WI38 (cell line): ENCODE data around the gene MRTFA.
"Not testable (repeated sequence)": the region's sequence is repeated elsewhere in the genome, so short reads cannot be mapped to it uniquely, and the experiment has no call there.

ENCODE experiments used
- H3K4me3 ChIP-seq: 2 replicates; pipeline ENCODE4 v1.5.1; 2011; ENCODE audit warnings: low read depth, mild to moderate bottlenecking, control low read depth, low read length
- TF ChIP-seq, protein P1 (sequence below): IDR thresholded peaks from 2 replicates; pipeline ENCODE4 v1.5.1; 2012; ENCODE audit warnings: low read depth, mild to moderate bottlenecking, control low read depth, low read length

MRTFA gene

DNA sequence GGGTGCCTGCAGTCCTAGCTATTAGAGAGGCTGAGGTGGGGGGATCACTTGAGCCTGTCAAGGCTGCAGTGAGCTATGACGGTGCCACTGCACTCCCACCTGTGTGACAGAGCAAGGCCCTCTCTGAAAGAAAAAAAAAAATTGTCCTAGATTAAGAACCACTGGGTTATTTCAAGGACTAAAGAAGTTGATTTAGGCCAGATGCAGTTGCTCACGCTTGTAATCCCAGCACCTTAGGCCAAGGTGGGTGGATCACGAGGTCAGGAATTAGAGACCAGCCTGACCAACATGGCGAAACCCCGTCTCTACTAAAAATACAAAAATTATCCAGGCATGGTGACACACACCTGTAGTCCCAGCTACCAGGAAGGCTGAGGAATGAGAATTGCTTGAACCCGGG is 129.0 kb downstream of the MRTFA start:
- no peak overlapping the region for H3K4me3 ChIP-seq
- TF ChIP-seq, protein P1, sequence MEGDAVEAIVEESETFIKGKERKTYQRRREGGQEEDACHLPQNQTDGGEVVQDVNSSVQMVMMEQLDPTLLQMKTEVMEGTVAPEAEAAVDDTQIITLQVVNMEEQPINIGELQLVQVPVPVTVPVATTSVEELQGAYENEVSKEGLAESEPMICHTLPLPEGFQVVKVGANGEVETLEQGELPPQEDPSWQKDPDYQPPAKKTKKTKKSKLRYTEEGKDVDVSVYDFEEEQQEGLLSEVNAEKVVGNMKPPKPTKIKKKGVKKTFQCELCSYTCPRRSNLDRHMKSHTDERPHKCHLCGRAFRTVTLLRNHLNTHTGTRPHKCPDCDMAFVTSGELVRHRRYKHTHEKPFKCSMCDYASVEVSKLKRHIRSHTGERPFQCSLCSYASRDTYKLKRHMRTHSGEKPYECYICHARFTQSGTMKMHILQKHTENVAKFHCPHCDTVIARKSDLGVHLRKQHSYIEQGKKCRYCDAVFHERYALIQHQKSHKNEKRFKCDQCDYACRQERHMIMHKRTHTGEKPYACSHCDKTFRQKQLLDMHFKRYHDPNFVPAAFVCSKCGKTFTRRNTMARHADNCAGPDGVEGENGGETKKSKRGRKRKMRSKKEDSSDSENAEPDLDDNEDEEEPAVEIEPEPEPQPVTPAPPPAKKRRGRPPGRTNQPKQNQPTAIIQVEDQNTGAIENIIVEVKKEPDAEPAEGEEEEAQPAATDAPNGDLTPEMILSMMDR, result no peak

DNA sequence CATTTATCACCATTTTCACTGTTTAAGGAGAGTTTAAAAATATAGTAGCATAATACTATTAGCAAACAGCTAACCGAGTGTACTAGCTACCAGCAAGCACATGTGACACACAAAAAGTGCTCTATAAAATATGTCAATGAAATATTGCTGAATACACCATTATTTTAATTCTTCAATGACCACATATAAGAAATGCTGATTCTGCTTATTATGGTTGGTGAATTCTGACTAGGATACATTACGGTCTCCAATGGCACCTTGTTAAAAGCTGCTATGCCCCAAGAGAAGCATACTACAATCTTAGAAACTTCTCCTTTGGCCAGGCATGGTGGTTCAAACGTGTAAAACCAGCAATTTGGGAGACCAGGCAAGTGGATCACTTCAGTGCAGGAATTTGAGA is 129.8 kb downstream of the MRTFA start:
- no peak overlapping the region for H3K4me3 ChIP-seq
- TF ChIP-seq, protein P1, result no peak

DNA sequence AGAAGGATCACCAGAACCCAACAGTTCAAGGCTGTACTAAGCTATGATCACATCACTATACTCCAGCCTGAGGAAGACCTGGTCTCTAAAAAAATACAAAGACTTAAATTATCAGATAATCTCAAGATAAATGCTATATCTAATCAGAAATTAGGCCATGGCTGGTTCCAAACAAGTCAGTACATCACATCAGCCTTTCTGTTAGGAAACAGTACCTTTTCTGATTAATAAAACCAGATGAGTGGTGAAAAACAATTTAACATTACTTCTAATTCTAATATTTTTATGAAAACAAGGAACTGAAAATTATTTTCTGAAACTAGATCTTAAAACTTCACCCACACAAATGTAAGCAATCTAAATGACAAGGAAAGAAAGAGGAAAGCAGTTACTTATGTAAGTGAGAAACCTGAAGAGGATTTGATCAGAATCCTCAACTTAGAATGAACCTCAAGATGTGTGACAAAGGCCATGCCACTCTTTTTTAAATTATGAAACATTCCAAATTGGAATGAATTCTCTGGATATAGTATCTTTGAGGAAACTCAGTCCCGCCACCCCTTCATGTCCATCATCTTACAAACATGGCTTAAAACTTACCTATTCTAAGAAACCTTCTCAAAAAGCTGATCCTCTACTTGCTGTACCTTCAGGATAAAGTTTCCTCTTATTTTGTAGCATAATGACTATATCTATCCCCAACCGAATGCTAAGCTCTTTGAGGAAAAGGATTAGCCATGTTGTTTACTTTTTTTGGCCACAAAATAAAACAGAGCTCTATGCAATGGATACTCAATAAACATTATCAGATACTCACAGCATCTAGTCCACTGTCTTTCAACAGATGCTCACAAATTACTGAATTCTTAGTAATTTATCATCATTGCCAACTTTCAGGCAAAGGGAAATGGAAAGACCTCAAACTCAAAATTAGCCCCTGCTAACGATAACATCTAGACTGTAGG is 132.0 kb downstream of the MRTFA start:
- TF ChIP-seq, protein P1, result no peak
- H3K4me3 ChIP-seq, result no peak overlapping the region

DNA sequence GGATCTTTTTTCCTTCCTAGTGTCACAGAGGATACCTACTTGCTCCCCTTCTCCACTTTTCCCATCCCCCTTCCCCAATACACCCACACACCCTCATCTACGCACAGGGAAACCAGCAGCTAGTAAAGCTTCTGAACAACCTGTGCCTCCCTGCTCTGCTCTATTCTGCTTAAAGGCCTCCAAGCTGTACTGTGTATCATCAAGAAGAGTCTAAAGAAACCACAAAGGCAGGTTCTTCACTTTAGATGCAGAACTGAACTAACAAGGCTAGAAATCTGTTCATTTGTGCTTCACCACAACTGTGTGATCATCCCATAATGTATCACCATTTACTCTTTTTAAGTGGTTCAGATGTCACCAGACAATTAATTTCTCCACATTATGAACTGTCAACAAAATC is 133.6 kb downstream of the MRTFA start:
- no peak overlapping the region for H3K4me3 ChIP-seq
- TF ChIP-seq, protein P1, result no peak

DNA sequence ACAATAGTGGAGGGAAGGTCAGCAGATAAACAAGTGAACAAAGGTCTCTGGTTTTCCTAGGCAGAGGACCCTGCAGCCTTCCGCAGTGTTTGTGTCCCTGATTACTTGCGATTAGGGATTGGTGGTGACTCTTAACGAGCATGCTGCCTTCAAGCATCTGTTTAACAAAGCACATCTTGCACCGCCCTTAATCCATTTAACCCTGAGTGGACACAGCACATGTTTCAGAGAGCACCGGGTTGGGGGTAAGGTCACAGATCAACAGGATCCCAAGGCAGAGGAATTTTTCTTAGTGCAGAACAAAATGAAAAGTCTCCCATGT is 136.1 kb downstream of the MRTFA start:
- not testable (repeated sequence) for H3K4me3 ChIP-seq

DNA sequence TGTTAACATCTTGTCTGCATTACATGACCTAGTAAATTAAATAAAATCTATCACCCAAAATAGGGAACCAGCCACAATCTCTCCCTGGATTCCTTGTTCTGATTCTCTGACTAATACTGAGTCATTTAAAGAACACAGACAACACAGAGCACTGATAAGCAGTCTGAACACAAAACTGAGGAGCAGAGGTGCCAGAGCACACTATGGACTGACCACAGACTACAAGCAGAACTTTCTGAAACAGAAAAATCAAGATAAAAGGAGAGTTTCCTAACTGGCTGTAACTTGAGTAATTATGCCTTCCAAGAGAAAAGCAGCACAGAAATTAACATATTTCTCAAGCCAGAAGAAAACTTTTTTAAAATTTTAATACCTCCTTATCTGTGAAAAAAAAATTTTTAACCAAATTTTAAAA is 137.3 kb downstream of the MRTFA start:
- no peak overlapping the region for H3K4me3 ChIP-seq
- TF ChIP-seq, protein P1, result no peak

DNA sequence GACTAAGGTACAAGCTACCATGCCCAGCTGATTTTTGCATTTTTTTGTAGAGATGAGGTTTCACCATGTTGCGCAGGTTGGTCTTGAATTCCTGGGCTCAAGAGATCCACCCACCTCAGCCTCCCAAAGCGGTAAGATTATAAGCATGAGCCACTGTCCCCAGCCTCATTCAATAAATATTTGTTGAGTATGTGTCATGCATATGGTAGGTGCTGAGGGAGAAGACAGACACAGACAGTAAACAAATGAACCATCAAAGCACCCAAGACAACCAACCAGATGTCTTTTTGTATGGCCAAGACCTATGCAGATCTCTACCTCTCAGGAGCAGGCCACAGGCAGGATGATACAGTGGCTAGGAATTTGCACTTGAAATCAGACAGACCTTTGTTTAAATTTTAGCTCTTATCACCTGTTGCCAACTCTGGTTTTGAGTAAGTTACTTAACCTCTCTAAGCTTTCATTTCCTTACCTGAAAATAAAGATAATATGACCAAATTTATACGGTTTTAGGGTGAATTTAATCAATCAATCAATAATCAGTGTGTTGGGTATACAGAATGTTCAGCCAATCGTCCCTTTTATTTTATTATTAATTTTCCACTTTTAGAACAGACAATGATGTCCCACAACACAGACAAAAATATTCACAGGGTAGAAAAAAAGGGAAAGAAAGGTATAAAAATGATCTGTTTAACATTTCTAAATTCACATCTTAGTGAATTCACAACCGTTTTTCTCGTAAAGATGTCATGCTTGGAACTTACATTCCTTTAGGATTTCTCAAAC is 137.9 kb downstream of the MRTFA start:
- TF ChIP-seq, protein P1, result no peak
- H3K4me3 ChIP-seq, result peak overlapping the region; percentile 17
